ENCODE measurements around the gene PPP2R5E.

DNA sequence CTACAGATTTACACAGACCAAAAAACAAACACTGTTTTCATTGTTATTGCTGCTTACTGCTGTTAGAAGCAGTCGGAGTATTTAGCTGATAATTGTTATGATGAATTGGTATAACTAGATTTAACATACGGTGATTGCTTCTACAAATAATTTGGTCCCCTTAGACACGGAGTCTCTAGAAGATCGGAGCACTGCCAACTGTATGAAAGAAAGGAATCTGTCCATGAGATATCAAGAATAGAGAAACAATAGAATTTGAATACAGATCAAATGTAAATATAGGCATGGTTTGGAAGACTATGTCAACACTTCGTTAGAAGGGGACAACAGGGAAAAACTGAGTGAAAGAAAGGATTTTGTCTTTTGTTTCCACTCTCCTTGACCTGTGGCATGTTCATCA is 110.9 kb downstream of the PPP2R5E start:
- no peak for TF ChIP-seq EZH2phosphoT487 (IDR thresholded peaks at IDR 0.05; ENCODE audit: borderline replicate concordance, low read depth, low read length)
- TF ChIP-seq, protein P1, sequence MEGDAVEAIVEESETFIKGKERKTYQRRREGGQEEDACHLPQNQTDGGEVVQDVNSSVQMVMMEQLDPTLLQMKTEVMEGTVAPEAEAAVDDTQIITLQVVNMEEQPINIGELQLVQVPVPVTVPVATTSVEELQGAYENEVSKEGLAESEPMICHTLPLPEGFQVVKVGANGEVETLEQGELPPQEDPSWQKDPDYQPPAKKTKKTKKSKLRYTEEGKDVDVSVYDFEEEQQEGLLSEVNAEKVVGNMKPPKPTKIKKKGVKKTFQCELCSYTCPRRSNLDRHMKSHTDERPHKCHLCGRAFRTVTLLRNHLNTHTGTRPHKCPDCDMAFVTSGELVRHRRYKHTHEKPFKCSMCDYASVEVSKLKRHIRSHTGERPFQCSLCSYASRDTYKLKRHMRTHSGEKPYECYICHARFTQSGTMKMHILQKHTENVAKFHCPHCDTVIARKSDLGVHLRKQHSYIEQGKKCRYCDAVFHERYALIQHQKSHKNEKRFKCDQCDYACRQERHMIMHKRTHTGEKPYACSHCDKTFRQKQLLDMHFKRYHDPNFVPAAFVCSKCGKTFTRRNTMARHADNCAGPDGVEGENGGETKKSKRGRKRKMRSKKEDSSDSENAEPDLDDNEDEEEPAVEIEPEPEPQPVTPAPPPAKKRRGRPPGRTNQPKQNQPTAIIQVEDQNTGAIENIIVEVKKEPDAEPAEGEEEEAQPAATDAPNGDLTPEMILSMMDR (conservative IDR thresholded peaks at IDR 0.05; ENCODE audit: low read length) = no peak

All from OCI-LY7 (cell line).